ENCODE data around the gene ZNF774.

Gene ZNF774

DNA sequence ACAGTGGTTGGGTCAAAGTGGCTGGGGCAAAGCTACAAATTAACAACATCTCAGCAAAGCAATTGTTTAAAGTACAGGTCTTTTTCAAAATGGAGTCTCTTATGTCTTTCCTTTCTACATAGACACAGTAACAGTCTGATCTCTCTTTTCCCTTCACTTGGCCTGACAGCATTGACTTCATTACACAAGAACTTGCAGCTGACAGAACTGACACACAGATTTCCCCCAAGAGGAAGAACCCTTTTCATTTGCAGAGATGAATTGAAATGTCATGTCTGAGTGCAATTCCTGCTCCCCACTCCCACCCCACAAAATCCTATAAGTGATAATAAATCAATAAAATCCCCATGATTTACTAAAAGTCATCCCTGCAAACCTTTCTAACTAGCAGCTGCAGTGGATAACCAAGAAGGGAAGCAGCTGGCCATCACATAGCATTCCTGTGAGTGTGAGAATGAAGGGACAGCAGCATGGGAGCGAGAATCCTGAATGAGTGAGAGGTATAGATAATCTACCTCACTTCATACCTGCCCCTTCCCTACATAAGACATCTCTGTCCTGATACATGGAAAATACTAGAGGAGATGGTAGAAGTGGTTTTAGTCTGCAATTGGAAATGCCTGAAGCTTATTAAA lies 4.5 kb upstream of the ZNF774 start:
- peak; percentile 31 for DNase-seq

DNA sequence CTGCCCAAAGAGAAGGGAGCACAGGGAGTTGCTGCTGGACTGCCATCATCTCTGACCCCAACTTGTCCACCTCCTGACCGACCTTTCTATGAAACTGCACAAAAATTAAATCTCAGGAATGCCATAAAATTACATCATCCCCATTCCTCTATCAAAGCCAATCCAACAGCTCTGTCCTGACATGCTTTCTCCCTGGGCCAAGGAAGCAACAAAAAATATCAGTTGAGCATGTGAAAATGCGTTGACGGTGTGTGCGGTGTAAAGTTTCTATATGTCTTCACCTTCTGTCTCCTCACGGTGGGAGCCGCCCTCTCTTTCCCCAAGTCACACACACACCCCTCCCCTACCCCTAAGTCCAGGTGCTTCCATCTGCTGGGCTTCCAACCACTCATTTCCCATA lies 3.6 kb upstream of the ZNF774 start:
- no peak for DNase-seq

- DNase-seq, result no peak
These were observed 3.0 kb upstream of the ZNF774 start for GRCh38 chr15:90349072-90349471.

GRCh38 chr15:90349821-90350220 lies 2.3 kb upstream of the ZNF774 start:
- no peak for DNase-seq

DNA sequence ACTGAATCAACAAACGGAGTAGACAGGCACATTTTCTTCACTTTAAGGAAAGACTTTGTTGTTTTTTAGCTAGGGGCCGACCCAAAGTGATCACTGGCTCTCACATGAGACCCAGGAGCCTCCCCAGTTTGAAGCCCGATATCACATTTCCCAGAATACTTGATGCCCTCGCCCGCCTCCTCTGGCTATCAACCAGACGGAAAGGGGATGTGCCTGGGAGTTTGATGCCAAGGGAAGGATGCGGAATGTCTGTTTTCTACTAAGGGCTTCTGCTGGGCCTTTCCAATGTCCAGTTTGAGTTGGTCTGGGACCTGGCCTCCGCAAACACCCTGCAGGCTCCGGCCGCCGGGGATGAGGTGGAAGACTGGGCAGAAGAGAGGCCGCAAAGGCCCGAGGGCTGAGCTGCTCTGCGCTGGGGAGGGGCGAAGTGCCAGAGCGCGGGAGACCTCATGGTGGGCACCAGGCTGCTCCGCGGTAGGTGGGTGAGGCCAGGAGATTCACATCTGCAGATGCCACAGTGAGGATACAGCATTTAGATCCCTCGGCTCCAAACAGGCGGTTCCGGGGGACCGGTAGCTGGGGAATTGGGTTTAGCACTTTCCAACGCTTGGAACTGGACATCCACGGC lies 491 bp upstream of the ZNF774 start:
- no peak for DNase-seq

GRCh38 chr15:90354986-90355385 lies 2.9 kb downstream of the ZNF774 start:
- DNase-seq, result no peak

- peak; percentile 72 for DNase-seq
These were observed 6.3 kb downstream of the ZNF774 start for GRCh38 chr15:90358124-90359033.

GRCh38 chr15:90360746-90361145 lies 8.7 kb downstream of the ZNF774 start:
- DNase-seq, result no peak

DNA sequence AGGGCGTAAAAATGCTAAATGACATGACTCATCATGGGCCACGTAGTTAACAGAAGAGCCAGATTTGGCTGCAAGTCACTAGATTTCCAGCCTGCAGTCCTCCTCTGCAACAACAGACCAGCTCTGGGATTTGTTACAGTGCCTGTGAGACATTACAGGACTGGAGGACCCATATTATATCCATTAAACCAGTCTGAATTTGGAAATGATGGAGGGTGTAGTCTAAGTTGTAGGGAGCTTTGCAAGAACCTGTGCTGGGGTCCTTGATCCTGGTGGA lies 10.8 kb downstream of the ZNF774 start:
- DNase-seq, result peak; percentile 84

DNA sequence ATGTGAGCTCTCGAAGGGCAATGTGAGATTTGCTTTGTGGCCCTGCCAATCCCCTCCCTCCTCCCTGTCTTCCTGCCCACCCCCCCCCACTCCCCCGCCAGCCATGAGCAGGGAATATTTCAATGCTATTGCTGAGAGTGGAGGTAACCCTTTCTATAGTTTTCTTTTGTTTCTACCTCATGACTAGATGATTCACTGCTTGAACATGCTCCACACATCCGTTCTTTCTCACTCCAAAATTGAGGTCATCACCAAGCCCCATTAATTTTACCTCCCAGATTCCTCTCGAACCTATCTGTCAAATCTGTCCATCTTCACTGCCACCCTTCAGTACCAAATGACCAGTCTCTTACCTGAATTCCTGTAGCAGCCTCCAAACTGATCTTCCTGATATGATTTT lies 12.2 kb downstream of the ZNF774 start:
- DNase-seq, result peak; percentile 84

DNA sequence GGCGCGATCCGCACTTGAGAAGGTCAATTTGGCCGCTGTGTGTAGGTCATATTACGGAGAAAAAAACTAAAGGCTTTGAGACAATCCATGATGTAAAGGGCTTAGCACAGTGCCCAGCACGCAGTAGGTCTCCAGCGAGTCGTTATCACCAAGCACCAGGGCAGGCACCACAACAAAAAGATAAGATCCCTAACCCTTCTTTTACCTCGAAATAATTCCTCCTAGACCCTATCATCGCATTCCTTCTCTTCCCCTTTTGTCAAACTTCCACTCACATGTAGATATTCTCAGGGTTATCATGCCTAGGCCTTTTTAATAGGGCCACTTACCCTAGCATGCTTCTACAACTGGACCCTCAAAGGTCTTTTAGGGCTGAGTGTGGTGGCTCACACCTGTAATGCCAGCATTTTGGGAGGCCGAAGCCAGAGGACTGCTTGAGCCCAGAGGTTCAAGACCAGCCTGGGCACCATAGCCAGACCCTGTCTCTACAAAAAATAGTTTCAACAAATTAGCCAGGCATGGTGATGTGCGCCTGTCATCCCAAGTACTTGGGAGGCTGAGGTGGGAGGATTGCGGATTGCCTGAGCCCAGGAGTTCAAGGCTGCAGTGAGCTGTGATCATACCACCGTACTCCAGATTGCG lies 13.5 kb downstream of the ZNF774 start:
- no peak for DNase-seq

DNA sequence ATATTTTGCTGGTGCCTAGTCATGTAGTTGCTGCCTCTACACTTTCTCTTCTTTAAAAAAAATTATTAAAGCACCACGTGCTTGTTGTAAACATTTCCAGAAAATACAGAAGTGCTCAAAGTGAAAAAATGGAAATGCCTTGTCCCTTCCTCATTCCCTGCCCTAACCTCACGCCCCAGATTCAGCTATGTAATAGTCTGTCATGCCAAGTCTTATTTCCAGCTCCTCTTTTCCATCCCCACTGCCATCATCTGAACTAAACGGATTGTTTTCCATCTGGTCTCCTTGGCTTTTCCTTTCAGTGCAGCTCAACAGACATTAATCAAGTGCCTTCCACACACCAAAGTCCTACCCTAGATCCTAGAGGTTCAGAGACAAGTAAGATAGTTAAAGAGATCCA lies 15.5 kb downstream of the ZNF774 start:
- DNase-seq, result no peak

DNA sequence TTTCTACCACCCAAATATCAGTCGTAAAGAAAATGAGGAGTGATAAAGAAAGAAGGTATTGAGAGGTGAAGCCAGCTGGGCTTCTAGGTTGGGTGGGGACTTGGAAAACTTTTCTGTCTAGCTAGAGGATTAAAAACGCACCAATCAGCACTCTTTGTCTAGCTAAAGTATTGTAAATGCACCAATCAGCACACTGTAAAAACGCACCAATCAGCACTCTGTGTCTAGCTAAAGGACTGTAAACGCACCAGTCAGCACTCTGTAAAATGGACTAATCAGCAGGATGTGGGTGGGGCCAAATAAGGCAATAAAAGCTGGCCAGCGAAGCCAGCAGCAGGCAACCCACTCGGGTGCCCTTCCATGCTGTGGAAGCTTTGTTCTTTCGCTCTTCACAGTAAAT lies 23.0 kb downstream of the ZNF774 start:
- DNase-seq, result no peak

DNA sequence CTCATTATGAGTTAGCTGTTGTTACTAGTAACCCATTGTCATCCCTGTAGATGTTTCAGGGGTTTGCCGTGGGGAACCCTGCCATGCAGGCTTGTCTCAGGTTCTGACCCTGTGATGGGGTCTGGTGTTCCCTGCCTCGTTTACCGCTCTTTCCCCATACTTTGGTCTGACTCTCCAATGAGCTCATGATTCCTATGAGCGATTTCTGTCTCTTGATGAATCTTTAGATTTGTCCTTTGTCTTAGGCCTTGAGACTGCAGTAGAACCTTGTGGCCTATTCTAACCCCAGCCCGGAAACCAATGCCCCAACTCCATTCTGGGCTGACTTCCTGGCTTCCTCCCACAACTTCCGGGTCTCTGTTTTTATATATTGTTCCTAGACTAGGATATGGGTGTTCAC lies 24.7 kb downstream of the ZNF774 start:
- DNase-seq, result no peak

GRCh38 chr15:90379263-90379662 lies 27.2 kb downstream of the ZNF774 start:
- DNase-seq, result no peak

DNA sequence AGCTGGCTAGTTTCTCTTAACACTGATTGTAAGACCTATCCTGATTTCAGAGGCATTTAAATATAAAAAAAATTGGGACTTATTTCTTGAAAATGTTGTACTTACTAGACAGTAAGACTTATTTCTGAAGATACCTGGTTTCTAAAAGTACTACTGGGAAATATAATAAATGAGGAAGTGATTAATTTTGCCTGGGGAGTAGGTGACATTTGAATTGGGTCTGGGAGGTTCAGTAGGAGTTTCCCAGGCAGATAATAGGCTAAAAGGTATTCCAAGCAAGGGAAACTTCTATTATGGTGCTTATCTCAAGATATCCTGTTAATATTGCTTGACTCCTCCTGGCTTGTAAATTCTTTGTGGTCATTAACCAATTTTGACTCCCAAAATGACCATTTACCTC lies 29.4 kb downstream of the ZNF774 start:
- no peak for DNase-seq

- DNase-seq, result no peak
These were observed 30.2 kb downstream of the ZNF774 start for GRCh38 chr15:90382320-90382719.

GRCh38 chr15:90386221-90386620 lies 34.1 kb downstream of the ZNF774 start:
- DNase-seq, result no peak

DNA sequence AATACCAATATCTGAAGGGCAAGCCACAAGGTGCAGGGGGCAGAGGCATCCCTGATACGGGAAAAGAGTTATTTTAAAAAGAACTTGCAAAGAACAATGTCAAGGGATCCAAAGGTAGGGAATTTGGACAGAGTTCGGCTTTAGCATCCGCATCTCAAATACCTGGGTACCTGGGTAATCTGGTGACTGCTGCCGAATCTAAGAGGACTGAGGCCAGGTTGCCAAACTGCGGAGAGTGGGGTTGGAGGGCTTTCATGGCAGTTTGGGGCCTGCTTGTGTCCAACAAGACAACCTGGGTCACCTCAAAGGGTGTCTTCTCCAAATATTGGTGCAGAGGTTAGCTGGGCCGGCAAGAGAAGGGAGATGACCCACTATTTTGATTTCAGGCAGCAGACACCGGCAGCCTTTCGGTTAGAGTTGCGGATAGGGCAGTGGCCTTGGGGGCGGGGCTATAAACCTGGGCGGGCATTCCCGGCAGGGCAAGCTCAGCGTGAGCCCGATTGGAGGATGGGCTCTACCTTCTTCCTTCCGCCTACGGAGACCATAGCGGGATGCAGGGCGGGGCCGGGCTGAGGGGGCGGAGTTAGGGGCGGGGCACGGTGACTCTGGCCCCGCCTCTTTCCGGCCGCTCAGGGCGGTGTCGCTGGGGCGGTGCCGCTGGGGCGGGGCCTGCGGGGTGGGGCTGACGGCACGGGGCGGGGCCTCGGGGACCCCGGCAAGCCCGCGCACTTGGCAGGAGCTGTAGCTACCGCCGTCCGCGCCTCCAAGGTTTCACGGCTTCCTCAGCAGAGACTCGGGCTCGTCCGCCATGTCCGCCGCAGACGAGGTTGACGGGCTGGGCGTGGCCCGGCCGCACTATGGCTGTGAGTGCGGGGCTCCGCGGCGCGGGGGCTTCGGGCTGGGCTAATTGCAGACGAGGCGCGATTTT lies 35.7 kb downstream of the ZNF774 start, which contains the start of gene IQGAP1:
Gene IQGAP1 (plus strand): TSS at position 709 of the 928 bp plus-strand sequence. CDS start 100 bp downstream, at position 809.
- DNase-seq, result peak; percentile 96

- peak; percentile 54 for DNase-seq
These were observed 36.6 kb downstream of the ZNF774 start for GRCh38 chr15:90388462-90389380.

DNA sequence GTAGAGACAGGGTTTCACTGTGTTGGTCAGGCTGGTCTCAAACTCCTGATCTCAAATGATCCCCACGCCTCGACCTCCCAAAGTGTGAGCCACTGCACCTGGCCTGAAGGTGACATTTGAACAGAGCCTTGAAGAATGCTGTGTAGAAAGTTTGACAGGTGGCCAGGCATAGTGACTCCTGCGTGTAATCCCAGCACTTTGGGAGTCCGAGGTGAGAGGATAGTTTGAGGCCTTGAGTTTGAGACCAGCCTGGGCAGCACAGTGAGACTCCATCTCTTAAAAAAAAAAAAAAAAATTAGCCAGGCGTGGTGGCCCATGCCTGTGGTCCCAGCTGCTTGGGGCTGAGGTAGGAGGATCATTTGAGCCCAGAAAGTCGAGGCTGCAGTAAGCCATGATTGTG lies 37.4 kb downstream of the ZNF774 start:
- no peak for DNase-seq
